Uterus (tissue), 4 donors: ENCODE data around the gene CRPPA. TPM values are rescaled to one million over a fixed set of nuclear protein-coding genes. Genes with fewer than 3 reads are reported as not detected.
A peak's percentile ranks its signal among the peaks of the same experiment; 100 is the strongest.

Experiments
- DNase-seq, 2 donors: peaks; one replicate each; pipeline ENCODE4 v3.0.0-alpha.2; 2019 to 2020
- H3K27ac ChIP-seq, 2 donors: fragments of 200-600 bp; sonication (generic); 1 replicate in 1 of 2; 2 replicates in 1 of 2; pipeline ENCODE4 v1.5.1; 2016 to 2018
- H3K27me3 ChIP-seq, 2 donors: fragments of 200-600 bp; sonication (generic); one replicate each; pipeline ENCODE4 v1.5.1; 2018 to 2019; ENCODE audit warnings: control low read depth in 1 of 2
- H3K36me3 ChIP-seq, 2 donors: fragments of 200-600 bp; sonication (generic); one replicate each; pipeline ENCODE4 v1.5.1; 2019; ENCODE audit warnings: control low read depth in 1 of 2
- H3K4me1 ChIP-seq, 2 donors: fragments of 200-600 bp; sonication (generic); one replicate each; pipeline ENCODE4 v1.5.1; 2018 to 2019; ENCODE audit warnings: control low read depth in 1 of 2
- H3K4me3 ChIP-seq, 2 donors: fragments of 200-600 bp; sonication (generic); 1 replicate in 1 of 2; 2 replicates in 1 of 2; pipeline ENCODE4 v1.5.1; 2018 to 2019; ENCODE audit warnings: mild to moderate bottlenecking in 1 of 2
- H3K9me3 ChIP-seq, 2 donors: fragments of 200-600 bp; sonication (generic); one replicate each; pipeline ENCODE4 v1.5.1; 2019; ENCODE audit warnings: control low read depth in 1 of 2
- CTCF ChIP-seq, 4 experiments: fragments of 200-600 bp in 2 of 4; fragments of 450-650 bp in 2 of 4; sonication (generic) in 2 of 4; IDR thresholded peaks; one replicate each; pipeline ENCODE4 v1.5.1; 2016 to 2019; ENCODE audit warnings: antibody characterized with exemption in 4 of 4, mild to moderate bottlenecking in 2 of 4, moderate library complexity in 1 of 4
- POLR2A ChIP-seq, 2 donors: fragments of 450-650 bp; IDR thresholded peaks; one replicate each; pipeline ENCODE4 v1.6.1; 2016; ENCODE audit warnings: antibody characterized with exemption in 2 of 2, mild to moderate bottlenecking in 1 of 2, moderate library complexity in 1 of 2
- intact Hi-C: fragments of 100-400 bp; cut with DNase I; formaldehyde crosslinking; loops from one replicate; pipeline ENCODE4 v1.15.1; 2023; ENCODE audit warnings: low total_unique reads
- total RNA-seq, 4 donors: library from RNA; depleted of rRNA in 3 of 4; stranded (reverse); fragments of >200 nt in 3 of 4; gene quantifications; one replicate each; pipeline versions ENCODE4 v1.1.0 to v1.2.4, GENCODE V29; 2014 to 2023
- donor health status: DM: yes; HTN: yes; CAD: no.

The CRPPA gene
- total RNA-seq, 4 donors from 2014 or later = 0.29 to 8.6 (median 3.5) TPM

GRCh38 chr7:16423761-16424160 lies 2.4 kb upstream of the CRPPA start:
- Histone ChIP-seq H3K4me1 (no peaks in the 10 kb centered on the region), H3K4me3 (no peak overlapping the region), H3K27ac (no peak overlapping the region), H3K9me3 (no peaks in the 10 kb centered on the region), H3K36me3 (no peaks in the 10 kb centered on the region), H3K27me3 (no peaks in the 10 kb centered on the region)
- intact Hi-C loops = no loop called here
- DNase-seq = no peak
- TF ChIP-seq CTCF (IDR thresholded peaks at IDR 0.05) = no peak
- no peak for TF ChIP-seq POLR2A (IDR thresholded peaks at IDR 0.05)

- Histone ChIP-seq H3K36me3 (no peaks in the 10 kb centered on the region), H3K27me3 (no peaks in the 10 kb centered on the region), H3K4me1 (no peaks in the 10 kb centered on the region), H3K27ac (peak overlapping the region; percentile 95 to 99), H3K4me3 (no peak overlapping the region), H3K9me3 (no peaks in the 10 kb centered on the region)
- no peak for DNase-seq
- intact Hi-C loops = no loop called here
- TF ChIP-seq CTCF (IDR thresholded peaks at IDR 0.05) = no peak
- no peak for TF ChIP-seq POLR2A (IDR thresholded peaks at IDR 0.05)
Observed at GRCh38 chr7:16422917-16423316, 1.6 kb upstream of the CRPPA start.

GRCh38 chr7:16422103-16422435 lies 731 bp upstream of the CRPPA start:
- H3K36me3 ChIP-seq = no peaks in the 10 kb centered on the region
- H3K4me1 ChIP-seq = no peaks in the 10 kb centered on the region
- H3K27ac ChIP-seq = peak overlapping the region; percentile 95 to 99
- H3K9me3 ChIP-seq = no peaks in the 10 kb centered on the region
- intact Hi-C loops = no loop called here
- H3K4me3 ChIP-seq = no peak overlapping the region
- DNase-seq = no peak
- TF ChIP-seq POLR2A (IDR thresholded peaks at IDR 0.05) (no peak), CTCF (IDR thresholded peaks at IDR 0.05) (no peak)
- H3K27me3 ChIP-seq = no peaks in the 10 kb centered on the region

- Histone ChIP-seq H3K27ac (peak overlapping the region; percentile 95 to 99), H3K36me3 (no peaks in the 10 kb centered on the region), H3K9me3 (no peaks in the 10 kb centered on the region), H3K4me1 (no peaks in the 10 kb centered on the region), H3K4me3 (peak overlapping the region; percentile 44 to 57), H3K27me3 (no peaks in the 10 kb centered on the region)
- intact Hi-C loops = no loop called here
- peak; percentile 84 to 87 for DNase-seq
- TF ChIP-seq POLR2A (IDR thresholded peaks at IDR 0.05) (peak; percentile 80 to 84), CTCF (IDR thresholded peaks at IDR 0.05) (peak in 2 of 4 experiments; percentile 34 to 39)
Observed at GRCh38 chr7:16420649-16421332, 547 bp downstream of the CRPPA start.

GRCh38 chr7:16420329-16420648 lies 1.0 kb downstream of the CRPPA start:
- H3K9me3 ChIP-seq = no peaks in the 10 kb centered on the region
- no peaks in the 10 kb centered on the region for H3K4me1 ChIP-seq
- H3K27me3 ChIP-seq = no peaks in the 10 kb centered on the region
- peak overlapping the region; percentile 95 to 99 for H3K27ac ChIP-seq
- no peaks in the 10 kb centered on the region for H3K36me3 ChIP-seq
- no peak for DNase-seq
- TF ChIP-seq CTCF (IDR thresholded peaks at IDR 0.05) (peak in 1 of 4 experiments; percentile 4), POLR2A (IDR thresholded peaks at IDR 0.05) (no peak)
- peak overlapping the region; percentile 44 to 57 for H3K4me3 ChIP-seq
- intact Hi-C loops = no loop called here
